ENCODE results near the gene LGALS4.
A peak's percentile ranks its signal among the peaks of the same experiment; 100 is the strongest.

DNA sequence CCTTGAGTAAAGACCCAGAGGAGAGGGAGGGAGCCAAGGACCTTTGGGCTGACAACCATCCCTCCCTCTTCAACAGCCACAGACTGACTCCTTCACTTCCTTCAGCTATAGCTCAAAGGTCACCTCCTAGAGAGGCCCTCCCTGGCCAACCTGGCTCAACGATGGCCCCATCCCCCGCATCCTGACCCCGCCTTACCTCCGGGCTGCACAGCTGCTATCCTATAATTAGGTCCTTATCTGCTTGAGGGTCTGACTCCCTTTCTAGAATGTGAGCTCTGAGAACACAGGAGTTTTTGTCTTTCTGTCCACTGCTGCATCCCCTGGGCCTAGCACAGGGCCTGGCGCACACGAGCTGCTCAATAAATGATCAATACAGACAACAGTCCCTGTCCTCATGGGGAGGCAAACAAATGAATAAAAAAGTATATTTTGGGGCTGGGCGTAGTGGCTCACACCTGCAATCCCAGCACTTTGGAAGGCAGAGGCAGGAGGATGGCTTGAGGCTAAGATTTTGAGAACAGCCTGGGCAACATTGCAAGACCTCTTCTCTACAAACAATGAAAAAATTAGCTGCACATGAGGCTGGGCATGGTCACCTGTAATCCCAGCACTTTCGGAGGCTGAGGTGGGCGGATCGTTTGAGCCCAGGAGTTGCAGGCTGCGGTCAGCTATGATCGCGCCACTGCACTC is 6.6 kb upstream of the LGALS4 start:
- no peak for TF ChIP-seq ATF1 (CRISPR knock-in tag; IDR thresholded peaks at IDR 0.05)
- TF ChIP-seq ATF1 (tag; IDR thresholded peaks at IDR 0.05) = no peak
- peak; percentile 84 for TF ChIP-seq NR2C1 (IDR thresholded peaks at IDR 0.05)
- peak; percentile 87 for TF ChIP-seq NR2C1 (tag; IDR thresholded peaks at IDR 0.05)
